Left renal cortex interstitium (tissue), 4 donors: ENCODE data around the gene HECTD3. TPM values are rescaled to one million over a fixed set of nuclear protein-coding genes. Genes with fewer than 3 reads are reported as not detected.
"Not testable (repeated sequence)": the region's sequence is repeated elsewhere in the genome, so short reads cannot be mapped to it uniquely, and the experiment has no call there.

ENCODE experiments used
- DNase-seq, 4 donors: peaks; one replicate each; pipeline ENCODE4 v3.0.0-alpha.2; 2013; ENCODE audit warnings: low read depth in 4 of 4, low spot score in 2 of 4, missing footprints in 1 of 4
- polyA plus RNA-seq, 4 donors: library from polyadenylated mRNA; unstranded; fragments of 120-200 nt; gene quantifications; one replicate each; pipeline ENCODE4 v1.2.1, GENCODE V29; 2013; ENCODE audit not compliant: insufficient read length in 4 of 4

Gene HECTD3
- polyA plus RNA-seq, 4 donors, result 27.9 to 38.4 (median 33.7) TPM

- no peak for DNase-seq
These were observed 15.5 kb downstream of the HECTD3 start for GRCh38 chr1:44995467-44996238.

GRCh38 chr1:44994309-44994898, 16.7 kb downstream of the HECTD3 start:
- no peak for DNase-seq

GRCh38 chr1:44988531-44989156, 22.5 kb downstream of the HECTD3 start:
- DNase-seq, result no peak

GRCh38 chr1:44985747-44986359, 25.3 kb downstream of the HECTD3 start:
- no peak for DNase-seq

GRCh38 chr1:44977372-44977771, 33.8 kb downstream of the HECTD3 start:
- not testable (repeated sequence) for DNase-seq

GRCh38 chr1:44976252-44976651, 34.9 kb downstream of the HECTD3 start:
- DNase-seq, result no peak

GRCh38 chr1:44973645-44974044, 37.5 kb downstream of the HECTD3 start:
- DNase-seq, result no peak

GRCh38 chr1:44970317-44970716, 40.8 kb downstream of the HECTD3 start:
- DNase-seq, result no peak

- no peak for DNase-seq
These were observed 46.7 kb downstream of the HECTD3 start for GRCh38 chr1:44964396-44964795.

GRCh38 chr1:44962729-44963128, 48.4 kb downstream of the HECTD3 start:
- DNase-seq, result no peak

- DNase-seq, result not testable (repeated sequence)
These were observed 49.1 kb downstream of the HECTD3 start for GRCh38 chr1:44962022-44962421.

GRCh38 chr1:44957566-44957965, 53.6 kb downstream of the HECTD3 start:
- DNase-seq, result not testable (repeated sequence)

- DNase-seq, result not testable (repeated sequence)
These were observed 55.0 kb downstream of the HECTD3 start for GRCh38 chr1:44956077-44956476.

Other genes starting within 250 kb of the HECTD3 start
- gene RPS8, start 235.8 kb downstream of the HECTD3 start, polyA plus RNA-seq, result 1,000 to 10,000 TPM; 2,090 to 2,870 (median 2,389) TPM
- gene BEST4, start 223.2 kb downstream of the HECTD3 start, polyA plus RNA-seq, result 1 to 10 TPM in 1 of 4 donors, under 1 TPM in 3; 0.65 to 1.0 (median 0.84) TPM
- gene PLK3, start 210.9 kb downstream of the HECTD3 start, polyA plus RNA-seq, result 1 to 10 TPM; 6.8 to 8.4 (median 7.3) TPM
- under 1 TPM in 1 of 4 donors, not detected in 3; 0.14 TPM for gene DYNLT4, start 204.0 kb downstream of the HECTD3 start, polyA plus RNA-seq
- gene BTBD19, start 202.8 kb downstream of the HECTD3 start, polyA plus RNA-seq, result 10 to 100 TPM in 2 of 4 donors, 1 to 10 TPM in 2; 6.8 to 25.0 (median 16.2) TPM
- gene PTCH2, start 168.1 kb downstream of the HECTD3 start, polyA plus RNA-seq, result 1 to 10 TPM; 3.3 to 8.0 (median 6.2) TPM
- gene EIF2B3, start 24.7 kb downstream of the HECTD3 start, polyA plus RNA-seq, result 10 to 100 TPM; 30.2 to 40.0 (median 33.3) TPM
- gene UROD, start 930 bp upstream of the HECTD3 start, polyA plus RNA-seq, result 100 to 1,000 TPM; 106 to 114 (median 112) TPM
- gene ZSWIM5, start 195.3 kb upstream of the HECTD3 start, polyA plus RNA-seq, result 1 to 10 TPM; 6.1 to 7.6 (median 6.6) TPM